Osteocyte (in vitro differentiated cells): ENCODE measurements around the gene SCAPER. TPM values are rescaled to one million over a fixed set of nuclear protein-coding genes. Genes with fewer than 3 reads are reported as not detected.

Experiments used
- DNase-seq: peaks from one replicate; pipeline ENCODE4 v3.0.0; 2021; ENCODE audit warnings: mixed read lengths; ENCODE audit not compliant: unreplicated experiment; ENCODE audit errors: extremely low spot score
- H3K27ac Mint-ChIP-seq: one replicate; pipeline ENCODE4 v1.8.0; 2021; ENCODE audit warnings: mild to moderate bottlenecking, mixed read lengths; ENCODE audit not compliant: unreplicated experiment
- H3K27me3 Mint-ChIP-seq: one replicate; pipeline ENCODE4 v1.8.0; 2021; ENCODE audit warnings: mixed read lengths; ENCODE audit not compliant: unreplicated experiment
- H3K36me3 Mint-ChIP-seq: one replicate; pipeline ENCODE4 v1.8.0; 2021; ENCODE audit warnings: mixed read lengths; ENCODE audit not compliant: unreplicated experiment
- H3K4me1 Mint-ChIP-seq: one replicate; pipeline ENCODE4 v1.8.0; 2021; ENCODE audit warnings: mixed read lengths; ENCODE audit not compliant: unreplicated experiment
- H3K4me3 Mint-ChIP-seq: one replicate; pipeline ENCODE4 v1.8.0; 2021; ENCODE audit warnings: mild to moderate bottlenecking, moderate library complexity, mixed read lengths; ENCODE audit not compliant: unreplicated experiment
- H3K9me3 Mint-ChIP-seq: one replicate; pipeline ENCODE4 v1.8.0; 2021; ENCODE audit warnings: mixed read lengths; ENCODE audit not compliant: unreplicated experiment
- CTCF ChIP-seq: fragments of 200-600 bp; sonication (generic); IDR thresholded peaks from 2 replicates; pipeline ENCODE4 v1.5.0; 2021; ENCODE audit warnings: antibody characterized with exemption, mild to moderate bottlenecking, moderate library complexity
- total RNA-seq: library from RNA; stranded (reverse); gene quantifications from 2 replicates; pipeline ENCODE4 v1.2.1, GENCODE V29; 2021

SCAPER gene
- total RNA-seq, 1 donor from 2014 or later: 20.0 TPM

- Mint-ChIP-seq H3K27me3 (peaks cover 71% of the 10 kb centered on the region), H3K4me3 (no peak overlapping the region), H3K4me1 (peaks cover 2% of the 10 kb centered on the region)
These were observed 575.0 kb downstream of the SCAPER start for GRCh38 chr15:76330080-76330680.

DNA sequence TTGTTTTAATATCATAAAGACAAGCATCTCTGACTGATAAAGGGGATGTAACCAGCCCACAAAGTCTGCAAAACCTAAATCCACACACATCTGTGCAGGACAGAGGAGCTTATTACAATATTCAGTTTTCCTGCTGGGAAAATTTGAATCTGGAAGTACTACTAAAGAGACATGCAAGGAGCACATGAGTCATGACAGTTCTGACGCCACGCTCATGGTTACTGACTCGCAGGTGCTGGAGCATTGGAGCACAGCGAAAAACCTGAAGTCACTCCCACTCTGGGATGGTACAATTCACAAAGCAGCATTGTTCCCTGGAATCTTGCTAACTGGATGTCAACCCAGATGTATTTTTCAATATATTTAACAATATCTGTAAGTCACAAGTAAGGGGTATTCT is 576.2 kb downstream of the SCAPER start:
- DNase-seq: peak; percentile 23
- Mint-ChIP-seq H3K27me3 (peaks cover 71% of the 10 kb centered on the region), H3K36me3 (no peaks in the 10 kb centered on the region), H3K9me3 (no peaks in the 10 kb centered on the region), H3K27ac (no peak overlapping the region), H3K4me1 (no peaks in the 10 kb centered on the region), H3K4me3 (no peak overlapping the region)
- no peak for TF ChIP-seq CTCF

More at GRCh38 chr15:76330080-76330680, 575.0 kb downstream of the SCAPER start:
- Mint-ChIP-seq H3K27ac (no peak overlapping the region), H3K36me3 (no peaks in the 10 kb centered on the region), H3K9me3 (no peaks in the 10 kb centered on the region)
- peak; percentile 85 for DNase-seq
- TF ChIP-seq CTCF: peak; percentile 68

- peaks cover 73% of the 10 kb centered on the region for H3K27me3 Mint-ChIP-seq
- H3K4me1 Mint-ChIP-seq: no peaks in the 10 kb centered on the region
- TF ChIP-seq CTCF: no peak
- H3K27ac Mint-ChIP-seq: no peak overlapping the region
- no peaks in the 10 kb centered on the region for H3K9me3 Mint-ChIP-seq
- peak; percentile 34 for DNase-seq
- no peak overlapping the region for H3K4me3 Mint-ChIP-seq
- H3K36me3 Mint-ChIP-seq: no peaks in the 10 kb centered on the region
These were observed 576.9 kb downstream of the SCAPER start for GRCh38 chr15:76328106-76328696.

DNA sequence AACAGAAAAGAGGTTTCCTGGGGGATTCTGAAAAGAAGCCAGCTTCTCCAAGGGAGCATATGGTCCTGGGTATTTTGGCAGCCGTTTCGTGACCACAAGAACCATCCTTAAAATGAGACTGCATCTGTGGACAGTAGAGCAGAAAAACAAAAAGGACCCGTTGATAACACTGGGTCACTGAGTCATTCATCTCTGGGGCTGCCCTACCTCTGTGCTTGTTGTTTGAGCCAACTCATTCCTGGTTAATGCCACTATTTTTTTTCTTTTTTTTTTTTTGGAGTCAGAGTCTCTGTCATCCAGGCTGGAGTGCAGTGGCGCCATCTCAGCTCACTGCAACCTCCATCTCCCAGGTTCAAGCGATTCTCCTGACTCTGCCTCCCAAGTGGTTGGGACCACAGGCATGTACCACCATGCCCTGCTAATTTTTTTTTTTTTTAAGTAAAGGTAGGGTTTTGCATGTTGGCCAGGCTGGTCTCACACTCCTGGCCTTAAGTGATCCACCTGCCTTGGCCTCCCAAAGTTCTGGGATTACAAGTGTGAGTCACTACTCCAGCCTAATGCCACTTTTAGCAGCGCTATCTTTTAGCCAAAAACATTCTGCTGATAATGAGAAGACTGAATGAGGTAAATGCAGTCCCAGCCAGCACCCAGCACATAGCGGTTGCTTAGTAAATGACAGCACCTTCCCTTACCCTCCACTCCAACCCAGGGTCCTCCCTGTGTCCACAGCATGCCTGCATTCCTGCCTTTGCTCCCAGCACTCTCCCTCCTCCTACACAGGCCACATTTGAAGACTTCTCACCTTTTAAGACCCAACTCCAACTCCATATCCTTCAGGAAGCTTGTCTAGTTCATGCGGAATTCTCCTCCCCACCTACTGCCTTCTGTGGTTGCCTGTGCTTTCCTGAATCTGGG is 577.7 kb downstream of the SCAPER start:
- Mint-ChIP-seq H3K9me3 (no peaks in the 10 kb centered on the region), H3K27ac (no peak overlapping the region), H3K27me3 (peaks cover 73% of the 10 kb centered on the region), H3K4me3 (no peak overlapping the region), H3K36me3 (no peaks in the 10 kb centered on the region), H3K4me1 (no peaks in the 10 kb centered on the region)
- no peak for TF ChIP-seq CTCF
- DNase-seq: peak; percentile 23

- Mint-ChIP-seq H3K27me3 (peaks cover 84% of the 10 kb centered on the region), H3K9me3 (no peaks in the 10 kb centered on the region), H3K36me3 (no peaks in the 10 kb centered on the region), H3K27ac (no peak overlapping the region), H3K4me3 (no peak overlapping the region), H3K4me1 (no peaks in the 10 kb centered on the region)
- peak; percentile 32 for DNase-seq
- no peak for TF ChIP-seq CTCF
These were observed 579.4 kb downstream of the SCAPER start for GRCh38 chr15:76325704-76326103.
